ENCODE results near the gene NEK7.

DNA sequence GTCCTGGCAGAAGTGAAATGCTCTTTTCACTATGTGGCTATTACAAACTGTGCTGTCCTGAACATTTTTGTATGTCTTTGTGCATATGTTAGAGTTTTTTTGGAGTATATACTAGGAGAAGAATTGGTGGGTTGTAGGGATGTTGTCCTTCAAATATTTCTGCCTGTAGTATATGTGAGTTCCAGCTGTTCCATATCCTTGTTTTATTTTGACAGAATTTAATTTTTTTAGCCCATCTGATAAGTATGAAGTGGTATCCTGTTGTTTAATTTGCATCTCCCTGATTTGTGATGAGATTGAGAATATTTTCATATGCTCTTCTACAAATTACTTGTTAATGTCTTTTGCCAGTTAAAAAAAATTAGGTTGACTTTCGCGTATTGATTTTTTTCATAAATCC lies 34.3 kb downstream of the NEK7 start:
- TF ChIP-seq, protein P1, sequence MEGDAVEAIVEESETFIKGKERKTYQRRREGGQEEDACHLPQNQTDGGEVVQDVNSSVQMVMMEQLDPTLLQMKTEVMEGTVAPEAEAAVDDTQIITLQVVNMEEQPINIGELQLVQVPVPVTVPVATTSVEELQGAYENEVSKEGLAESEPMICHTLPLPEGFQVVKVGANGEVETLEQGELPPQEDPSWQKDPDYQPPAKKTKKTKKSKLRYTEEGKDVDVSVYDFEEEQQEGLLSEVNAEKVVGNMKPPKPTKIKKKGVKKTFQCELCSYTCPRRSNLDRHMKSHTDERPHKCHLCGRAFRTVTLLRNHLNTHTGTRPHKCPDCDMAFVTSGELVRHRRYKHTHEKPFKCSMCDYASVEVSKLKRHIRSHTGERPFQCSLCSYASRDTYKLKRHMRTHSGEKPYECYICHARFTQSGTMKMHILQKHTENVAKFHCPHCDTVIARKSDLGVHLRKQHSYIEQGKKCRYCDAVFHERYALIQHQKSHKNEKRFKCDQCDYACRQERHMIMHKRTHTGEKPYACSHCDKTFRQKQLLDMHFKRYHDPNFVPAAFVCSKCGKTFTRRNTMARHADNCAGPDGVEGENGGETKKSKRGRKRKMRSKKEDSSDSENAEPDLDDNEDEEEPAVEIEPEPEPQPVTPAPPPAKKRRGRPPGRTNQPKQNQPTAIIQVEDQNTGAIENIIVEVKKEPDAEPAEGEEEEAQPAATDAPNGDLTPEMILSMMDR (IDR thresholded peaks at IDR 0.05): no peak
- TF ChIP-seq POLR2A (IDR thresholded peaks at IDR 0.05) (no peak), POLR2AphosphoS5 (IDR thresholded peaks at IDR 0.05) (no peak)
